ENCODE data around the gene AMY2B.

GRCh38 chr1:103584537-103584936 is 13.1 kb downstream of the AMY2B start:
- TF ChIP-seq POLR2A (IDR thresholded peaks at IDR 0.05; ENCODE audit: low read depth, low read length) (no peak), TAF1 (IDR thresholded peaks at IDR 0.05; ENCODE audit: borderline replicate concordance, low read depth, low read length) (no peak), POLR2AphosphoS5 (IDR thresholded peaks at IDR 0.05; ENCODE audit: low read depth, low read length) (no peak)
